ENCODE results near the gene KCNV2. TPM values are rescaled to one million over a fixed set of nuclear protein-coding genes. Genes with fewer than 3 reads are reported as not detected.
"Not testable (repeated sequence)": the region's sequence is repeated elsewhere in the genome, so short reads cannot be mapped to it uniquely, and the experiment has no call there.

KCNV2 gene
- total and polyA plus RNA-seq, 12 donors, result not detected

- WGBS, 4 donors, result 93 to 100% (median 98%) methylated on average over 3 of the region's 3 CpGs
- intact Hi-C loops (cut with DNase I), result no loop called here
Measured at GRCh38 chr9:2693056-2693455, 24.3 kb upstream of the KCNV2 start.

GRCh38 chr9:2697492-2697891 is 19.8 kb upstream of the KCNV2 start:
- Histone ChIP-seq H3K27ac (no peak overlapping the region), H3K4me1 (replicated peaks in 1 of 2) (peaks cover 0 to 3% of the 10 kb centered on the region in 2 donors), H3K4me3 (no peak overlapping the region), H3K36me3 (replicated peaks in 1 of 2) (no peaks in the 10 kb centered on the region), H3K9me3 (replicated peaks in 1 of 3) (no peaks in the 10 kb centered on the region), H3K27me3 (no peaks in the 10 kb centered on the region)
- 72 to 88% (median 75%) methylated on average over 3 of the region's 3 CpGs for WGBS, 4 donors
- DNase-seq, result peak in 2 of 7 donors; percentile 22 to 32
- intact Hi-C loops (cut with DNase I), result no loop called here
- TF ChIP-seq POLR2A (IDR thresholded peaks at IDR 0.05), result no peak

More at GRCh38 chr9:2693056-2693455, 24.3 kb upstream of the KCNV2 start:
- H3K4me1 ChIP-seq (replicated peaks in 1 of 2), result peaks cover 3 to 4% of the 10 kb centered on the region in 2 donors
- no peak overlapping the region for H3K4me3 ChIP-seq
- no peak for TF ChIP-seq CTCF (IDR thresholded peaks at IDR 0.05)
- TF ChIP-seq POLR2A (IDR thresholded peaks at IDR 0.05), result no peak
- no peak for DNase-seq
- no peak overlapping the region for H3K27ac ChIP-seq
- no peaks in the 10 kb centered on the region for H3K36me3 ChIP-seq (replicated peaks in 1 of 2)
- no peaks in the 10 kb centered on the region for H3K9me3 ChIP-seq (replicated peaks in 1 of 3)
- H3K27me3 ChIP-seq, result no peaks in the 10 kb centered on the region

- no peak for TF ChIP-seq CTCF (IDR thresholded peaks at IDR 0.05)
- no peak for TF ChIP-seq POLR2A (IDR thresholded peaks at IDR 0.05)
- no peaks in the 10 kb centered on the region for H3K36me3 ChIP-seq (replicated peaks in 1 of 2)
- intact Hi-C loops (cut with DNase I), result no loop called here
- no peaks in the 10 kb centered on the region for H3K9me3 ChIP-seq (replicated peaks in 1 of 3)
- DNase-seq, result no peak
- H3K4me1 ChIP-seq (replicated peaks in 1 of 2), result peaks cover 0 to 3% of the 10 kb centered on the region in 2 donors
- H3K4me3 ChIP-seq, result no peak overlapping the region
- no peak overlapping the region for H3K27ac ChIP-seq
- 71 to 76% (median 73%) methylated on average over 6 of the region's 6 CpGs for WGBS, 4 donors
- H3K27me3 ChIP-seq, result no peaks in the 10 kb centered on the region
Measured at GRCh38 chr9:2700398-2700797, 16.9 kb upstream of the KCNV2 start.

GRCh38 chr9:2700909-2701550 is 16.3 kb upstream of the KCNV2 start:
- no peak for DNase-seq
- no peaks in the 10 kb centered on the region for H3K9me3 ChIP-seq (replicated peaks in 1 of 3)
- WGBS, 4 donors, result 90 to 94% (median 92%) methylated on average over 10 of the region's 10 CpGs
- H3K4me3 ChIP-seq, result no peak overlapping the region
- intact Hi-C loops (cut with DNase I), result no loop called here
- H3K4me1 ChIP-seq (replicated peaks in 1 of 2), result peaks cover 0 to 3% of the 10 kb centered on the region in 2 donors
- no peak overlapping the region for H3K27ac ChIP-seq
- H3K36me3 ChIP-seq (replicated peaks in 1 of 2), result no peaks in the 10 kb centered on the region
- H3K27me3 ChIP-seq, result no peaks in the 10 kb centered on the region
- TF ChIP-seq POLR2A (IDR thresholded peaks at IDR 0.05) (no peak), CTCF (IDR thresholded peaks at IDR 0.05) (no peak)

- no peak for DNase-seq
- no peak overlapping the region for H3K4me3 ChIP-seq
- H3K27me3 ChIP-seq, result no peaks in the 10 kb centered on the region
- no peak for TF ChIP-seq CTCF (IDR thresholded peaks at IDR 0.05)
- H3K36me3 ChIP-seq (replicated peaks in 1 of 2), result no peaks in the 10 kb centered on the region
- no peaks in the 10 kb centered on the region for H3K9me3 ChIP-seq (replicated peaks in 1 of 3)
- H3K27ac ChIP-seq, result no peak overlapping the region
- intact Hi-C loops (cut with DNase I), result no loop called here
- H3K4me1 ChIP-seq (replicated peaks in 1 of 2), result no peaks in the 10 kb centered on the region
Measured at GRCh38 chr9:2704504-2704903, 12.8 kb upstream of the KCNV2 start.

- intact Hi-C loops (cut with DNase I); H3K4me1 ChIP-seq (replicated peaks in 1 of 2); DNase-seq; H3K9me3 ChIP-seq (replicated peaks in 1 of 3); H3K4me3 ChIP-seq; H3K27ac ChIP-seq; H3K27me3 ChIP-seq; H3K36me3 ChIP-seq (replicated peaks in 1 of 2): not testable (repeated sequence)
- WGBS, 4 donors, result 93 to 96% (median 95%) methylated on average over 3 of the region's 3 CpGs
Measured at GRCh38 chr9:2707256-2707655, 10.1 kb upstream of the KCNV2 start.

All from adrenal gland (tissue), 12 donors.